OCI-LY3 (cell line): ENCODE measurements around the gene ARHGEF4.

Experiments used
- CTCF ChIP-seq: fragments of 200-600, 300-600 bp; sonication (generic); IDR thresholded peaks from 2 replicates; pipeline ENCODE4 v1.5.1; 2014; ENCODE audit warnings: antibody characterized with exemption, low read length, low read depth
- EZH2phosphoT487 ChIP-seq: fragments of 200-600 bp; shearing (Covaris generic); IDR thresholded peaks from 2 replicates; pipeline ENCODE4 v1.6.1; 2018; ENCODE audit warnings: antibody characterized with exemption, mixed run types, low read depth

GRCh38 chr2:131008967-131009366, 172.3 kb downstream of the ARHGEF4 start:
- TF ChIP-seq CTCF = no peak
- TF ChIP-seq EZH2phosphoT487 = no peak
